C4-2B (cell line): ENCODE measurements around the gene ETFB.

Experiments used
- CTCF ChIP-seq: fragments of 450-650 bp; conservative IDR thresholded peaks from 2 replicates; pipeline ENCODE4 v1.5.1; 2017; ENCODE audit warnings: mild to moderate bottlenecking
- ZFX ChIP-seq: fragments of 450-650 bp; IDR thresholded peaks from 2 replicates; pipeline ENCODE4 v1.6.1; 2017

- no peak for TF ChIP-seq CTCF
- TF ChIP-seq ZFX = no peak
Observed at GRCh38 chr19:51325161-51325976, 40.8 kb downstream of the ETFB start.
